Glomerular visceral epithelial cell (primary cell): ENCODE data around the gene NUP62.

Experiments
- DNase-seq: peaks from one replicate; pipeline ENCODE4 v3.0.0-alpha.2; 2016; ENCODE audit errors: extremely low spot score

Gene NUP62

GRCh38 chr19:49904136-49904535, 25.2 kb downstream of the NUP62 start:
- DNase-seq: no peak

- peak; percentile 87 for DNase-seq
These were observed 32.3 kb downstream of the NUP62 start, which contains the start of gene IL4I1 for GRCh38 chr19:49896863-49897621. IL4I1 (minus strand) TSS chr19:49896887; CDS start chr19:49896160, 727 bp downstream.

DNA sequence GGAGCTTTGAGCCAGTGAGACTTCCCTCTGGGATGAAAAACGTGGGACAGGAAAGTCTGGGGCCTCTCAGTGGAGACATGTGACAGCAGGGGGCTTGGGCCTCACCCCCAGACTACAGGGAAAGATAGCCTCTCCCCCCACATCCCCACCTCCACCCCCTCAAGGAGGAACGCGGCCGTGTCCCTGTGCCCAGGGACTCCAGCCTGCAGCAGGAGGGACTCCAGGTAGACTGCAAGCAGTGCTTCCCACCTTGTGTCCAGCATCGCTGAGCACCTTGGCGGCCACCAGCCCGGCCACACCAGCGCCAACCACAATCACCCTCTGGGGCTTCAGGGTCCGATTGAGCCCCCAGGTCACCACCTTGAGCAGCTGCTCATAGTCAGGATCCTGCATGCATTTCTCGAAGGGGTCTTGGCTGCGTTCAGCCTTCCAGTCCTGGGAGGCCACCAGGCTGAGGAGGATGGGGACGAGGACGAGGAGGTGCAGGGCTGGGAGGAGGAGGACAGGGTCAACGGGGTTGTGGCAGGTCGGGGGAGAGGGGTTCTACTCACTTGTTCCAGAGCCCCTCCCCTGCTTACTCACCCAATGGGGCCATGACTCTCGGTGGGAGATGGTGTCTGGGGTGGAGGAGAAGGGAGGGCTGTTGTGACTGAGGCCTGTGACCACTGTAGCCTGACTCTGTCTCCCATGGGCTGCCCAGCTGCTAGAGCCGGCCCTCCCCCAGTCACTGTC, 33.6 kb downstream of the NUP62 start:
- DNase-seq: peak; percentile 21

DNA sequence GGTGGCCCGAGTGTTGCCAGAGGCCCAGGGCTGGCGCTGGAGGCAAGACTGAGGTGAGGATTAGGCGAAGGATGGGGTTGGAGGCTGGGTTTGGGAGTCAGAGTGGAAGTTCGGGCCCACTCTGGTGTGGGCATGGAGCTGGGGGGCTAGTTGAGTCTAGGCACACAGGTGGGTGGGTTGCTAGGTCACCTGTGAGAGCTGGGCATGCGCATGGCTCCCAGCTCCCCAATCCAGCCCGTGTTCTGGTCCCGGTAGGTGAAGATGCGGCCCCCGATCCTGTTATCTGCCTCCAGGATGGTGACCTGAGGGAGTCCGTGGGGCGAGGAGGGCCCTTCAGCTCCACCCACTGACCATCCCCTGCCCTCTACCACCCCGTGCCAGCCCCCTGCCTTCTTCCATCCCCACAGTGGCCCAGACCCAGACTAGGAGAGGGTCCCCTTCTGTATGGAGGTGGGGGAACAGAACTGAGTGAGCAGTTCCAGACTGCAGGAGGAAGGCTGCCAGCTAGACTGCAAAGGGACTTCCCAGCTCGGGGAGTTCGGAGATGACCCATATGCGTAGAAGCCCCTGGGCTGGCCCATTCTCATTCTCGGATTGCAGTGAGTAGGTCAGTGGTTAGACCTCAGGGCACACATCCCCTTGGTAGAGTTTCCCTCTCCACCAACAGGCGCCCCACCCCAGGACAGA, 34.3 kb downstream of the NUP62 start:
- no peak for DNase-seq

DNA sequence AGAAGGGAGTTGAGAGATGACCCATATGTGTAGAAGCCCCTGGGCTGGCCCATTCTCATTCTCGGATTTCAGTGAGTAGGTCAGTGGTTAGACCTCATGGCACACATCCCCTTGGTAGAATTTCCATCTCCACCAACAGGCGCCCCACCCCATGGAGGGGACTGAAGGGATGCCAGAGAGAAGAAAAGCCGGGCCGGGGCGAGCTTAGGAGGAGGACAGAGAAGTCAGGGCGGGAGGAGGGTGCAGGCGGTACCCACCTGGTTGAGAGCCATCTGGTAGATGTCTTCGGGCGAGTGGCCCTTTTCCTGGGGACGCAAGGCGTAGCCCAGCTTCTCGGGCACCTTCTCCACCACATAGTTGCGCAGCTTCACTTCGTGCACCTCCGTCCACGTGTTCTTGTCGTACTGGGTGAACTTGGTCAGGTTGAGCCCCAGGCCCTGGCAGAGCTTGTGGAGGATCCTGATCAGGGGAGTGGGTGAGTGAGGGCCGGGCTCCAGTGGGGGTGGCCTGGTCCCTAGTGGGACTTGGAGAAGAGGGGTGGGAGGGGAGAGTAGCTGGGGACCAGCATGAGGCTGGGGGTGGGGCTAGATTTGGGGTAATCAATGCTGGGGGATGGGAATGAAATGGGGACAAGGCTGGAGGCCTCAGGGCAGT, 35.2 kb downstream of the NUP62 start:
- DNase-seq: no peak

GRCh38 chr19:49892716-49893115, 36.6 kb downstream of the NUP62 start:
- DNase-seq: no peak

GRCh38 chr19:49891393-49891792, 37.9 kb downstream of the NUP62 start:
- DNase-seq: no peak

GRCh38 chr19:49890349-49891311, 38.7 kb downstream of the NUP62 start:
- no peak for DNase-seq

- no peak for DNase-seq
These were observed 39.5 kb downstream of the NUP62 start for GRCh38 chr19:49889687-49890348.

- no peak for DNase-seq
These were observed 40.1 kb downstream of the NUP62 start for GRCh38 chr19:49889038-49889686.

- DNase-seq: no peak
These were observed 40.8 kb downstream of the NUP62 start for GRCh38 chr19:49888510-49888824.

DNA sequence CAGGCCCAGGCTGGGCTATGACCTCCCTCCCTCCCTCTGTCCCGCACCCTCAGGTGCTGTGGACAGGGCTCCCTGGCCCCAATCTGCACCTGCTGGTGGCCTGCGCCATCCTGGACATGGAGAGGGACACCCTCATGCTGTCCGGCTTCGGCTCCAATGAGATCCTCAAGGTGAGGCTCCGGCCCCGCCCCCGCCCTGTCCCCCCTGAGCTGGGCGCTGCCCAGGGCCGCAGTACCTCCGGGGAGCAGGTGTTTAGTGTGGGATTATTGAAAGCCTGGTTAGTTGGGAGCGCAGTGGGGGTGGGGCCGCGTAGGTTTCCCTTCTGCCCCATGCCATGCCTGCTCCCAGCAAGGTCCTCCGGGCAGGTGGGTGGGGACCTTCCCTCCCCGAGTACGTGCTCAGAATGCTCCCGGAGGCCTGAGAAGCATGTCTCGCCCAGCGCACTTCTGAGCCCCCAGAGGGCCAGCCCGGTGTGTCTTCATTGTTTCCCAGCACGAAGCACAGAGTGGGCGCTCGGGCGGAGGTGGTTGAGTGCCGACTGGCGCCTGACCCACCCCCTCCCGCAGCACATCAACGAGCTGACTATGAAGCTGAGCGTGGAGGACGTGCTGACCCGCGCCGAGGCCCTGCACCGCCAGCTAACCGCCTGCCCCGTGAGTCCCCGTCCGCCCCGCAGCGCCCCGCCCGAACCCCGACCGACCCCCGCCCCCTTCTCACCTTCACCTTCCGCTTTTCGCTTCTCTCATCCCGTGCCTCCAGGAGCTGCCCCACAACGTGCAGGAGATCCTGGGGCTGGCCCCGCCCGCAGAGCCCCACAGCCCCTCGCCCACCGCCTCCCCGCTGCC, 41.4 kb downstream of the NUP62 start:
- no peak for DNase-seq

DNA sequence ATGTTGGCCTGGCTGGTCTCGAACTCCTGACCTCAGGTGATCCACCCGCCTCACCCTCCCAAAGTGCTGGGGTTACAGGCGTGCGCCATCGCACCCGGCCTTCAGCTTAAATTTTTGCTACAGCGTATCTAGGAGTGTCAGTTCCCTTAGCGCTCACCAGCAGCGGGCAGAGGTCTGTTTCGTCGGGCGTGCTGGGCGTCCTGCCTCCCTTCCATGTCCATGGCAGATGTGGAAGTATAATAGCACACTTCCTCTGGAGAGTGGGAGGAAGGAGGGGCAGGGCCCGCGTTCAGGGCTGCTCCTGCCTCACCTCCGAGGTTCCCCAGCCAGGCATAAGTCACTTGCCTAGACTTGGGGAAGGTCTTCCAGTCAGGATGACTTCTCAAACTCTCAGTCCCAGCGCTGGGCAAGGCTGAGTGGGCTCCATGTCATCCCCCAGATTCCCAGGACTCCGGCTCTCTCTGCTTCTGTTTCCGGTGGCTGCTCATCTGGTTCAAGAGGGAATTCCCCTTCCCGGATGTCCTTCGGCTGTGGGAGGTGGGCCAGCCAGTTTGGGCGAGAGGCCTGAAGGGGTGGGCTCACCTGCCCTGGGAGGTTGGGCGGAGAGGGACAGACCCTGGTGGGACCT, 42.2 kb downstream of the NUP62 start:
- DNase-seq: no peak

- DNase-seq: no peak
These were observed 44.5 kb downstream of the NUP62 start for GRCh38 chr19:49884760-49885159.

GRCh38 chr19:49884109-49884508, 45.2 kb downstream of the NUP62 start:
- DNase-seq: no peak

- DNase-seq: no peak
These were observed 46.2 kb downstream of the NUP62 start for GRCh38 chr19:49883094-49883493.

GRCh38 chr19:49882643-49883042, 46.7 kb downstream of the NUP62 start:
- DNase-seq: no peak

- no peak for DNase-seq
These were observed 47.5 kb downstream of the NUP62 start for GRCh38 chr19:49881672-49882394.
